Activated CD4-positive, alpha-beta T cell treated with anti-CD3 and anti-CD28 coated beads, Interleukin-2, Interleukin-4, amounts not matched to agents 100 ng/mL and 50 ng/mL, durations not matched to agents 16 hours and 8 hours (primary cell): ENCODE results near the gene NEK4.

Experiments
- DNase-seq: peaks from one replicate; pipeline ENCODE4 v3.0.0-alpha.2; 2020; ENCODE audit warnings: low spot score

The NEK4 gene

GRCh38 chr3:52663098-52663497, 107.6 kb downstream of the NEK4 start:
- no peak for DNase-seq

GRCh38 chr3:52660046-52660445, 110.7 kb downstream of the NEK4 start:
- DNase-seq = no peak
